Measurements from ENCODE around the gene TBC1D8.
A peak's percentile ranks its signal among the peaks of the same experiment; 100 is the strongest.

Gene TBC1D8

GRCh38 chr2:101026253-101026701 is 124.9 kb downstream of the TBC1D8 start:
- H3K9me3 Mint-ChIP-seq: no peaks in the 10 kb centered on the region
- peaks cover 0 to 18% of the 10 kb centered on the region in 2 donors for H3K27me3 Mint-ChIP-seq
- no peak overlapping the region for H3K27ac Mint-ChIP-seq
- no peaks in the 10 kb centered on the region for H3K36me3 Mint-ChIP-seq (ENCODE audit: insufficient read depth)
- no peak for DNase-seq
- no peaks in the 10 kb centered on the region for H3K4me1 Mint-ChIP-seq (ENCODE audit: low read depth in 2 of 2)
- ATAC-seq (replicated peaks): no peak
- no peak overlapping the region for H3K4me3 Mint-ChIP-seq

GRCh38 chr2:101025561-101025960 is 125.6 kb downstream of the TBC1D8 start:
- Mint-ChIP-seq H3K27me3 (peaks cover 0 to 11% of the 10 kb centered on the region in 2 donors), H3K27ac (no peak overlapping the region), H3K4me1 (ENCODE audit: low read depth in 2 of 2) (no peaks in the 10 kb centered on the region), H3K9me3 (no peaks in the 10 kb centered on the region), H3K36me3 (ENCODE audit: insufficient read depth) (no peaks in the 10 kb centered on the region), H3K4me3 (no peak overlapping the region)
- DNase-seq (no peak), ATAC-seq (replicated peaks) (no peak)

GRCh38 chr2:101023327-101024107 is 127.7 kb downstream of the TBC1D8 start:
- Mint-ChIP-seq H3K27me3 (no peaks in the 10 kb centered on the region), H3K36me3 (ENCODE audit: insufficient read depth) (peaks cover 10% of the 10 kb centered on the region), H3K4me3 (no peak overlapping the region), H3K27ac (no peak overlapping the region), H3K9me3 (no peaks in the 10 kb centered on the region), H3K4me1 (ENCODE audit: low read depth in 2 of 2) (no peaks in the 10 kb centered on the region)
- DNase-seq (no peak), ATAC-seq (replicated peaks) (no peak)

- Mint-ChIP-seq H3K4me1 (ENCODE audit: low read depth in 2 of 2) (no peaks in the 10 kb centered on the region), H3K9me3 (no peaks in the 10 kb centered on the region), H3K36me3 (ENCODE audit: insufficient read depth) (peaks cover 10% of the 10 kb centered on the region), H3K4me3 (no peak overlapping the region), H3K27ac (no peak overlapping the region), H3K27me3 (no peaks in the 10 kb centered on the region)
- DNase-seq: no peak
- ATAC-seq (replicated peaks): no peak
Observed at GRCh38 chr2:101022221-101022620, 129.0 kb downstream of the TBC1D8 start.

GRCh38 chr2:101018934-101019333 is 132.2 kb downstream of the TBC1D8 start:
- no peaks in the 10 kb centered on the region for H3K4me1 Mint-ChIP-seq (ENCODE audit: low read depth in 2 of 2)
- no peak for DNase-seq
- H3K36me3 Mint-ChIP-seq (ENCODE audit: insufficient read depth): peaks cover 10% of the 10 kb centered on the region
- H3K9me3 Mint-ChIP-seq: no peaks in the 10 kb centered on the region
- H3K27ac Mint-ChIP-seq: peak overlapping the region in 1 of 2 donors; percentile 46
- no peak overlapping the region for H3K4me3 Mint-ChIP-seq
- ATAC-seq (replicated peaks): no peak
- no peaks in the 10 kb centered on the region for H3K27me3 Mint-ChIP-seq

- H3K4me1 Mint-ChIP-seq (ENCODE audit: low read depth in 2 of 2): peaks cover 3 to 8% of the 10 kb centered on the region in 2 donors
- H3K27me3 Mint-ChIP-seq: no peaks in the 10 kb centered on the region
- peaks cover 10% of the 10 kb centered on the region for H3K36me3 Mint-ChIP-seq (ENCODE audit: insufficient read depth)
- no peak overlapping the region for H3K4me3 Mint-ChIP-seq
- no peaks in the 10 kb centered on the region for H3K9me3 Mint-ChIP-seq
- ATAC-seq (replicated peaks) (no peak), DNase-seq (no peak)
- H3K27ac Mint-ChIP-seq: no peak overlapping the region
Observed at GRCh38 chr2:101017371-101017770, 133.8 kb downstream of the TBC1D8 start.

- peaks cover 3 to 12% of the 10 kb centered on the region in 2 donors for H3K4me1 Mint-ChIP-seq (ENCODE audit: low read depth in 2 of 2)
- ATAC-seq (replicated peaks): no peak
- H3K27me3 Mint-ChIP-seq: no peaks in the 10 kb centered on the region
- H3K27ac Mint-ChIP-seq: no peak overlapping the region
- H3K4me3 Mint-ChIP-seq: no peak overlapping the region
- H3K9me3 Mint-ChIP-seq: no peaks in the 10 kb centered on the region
- DNase-seq: no peak
- H3K36me3 Mint-ChIP-seq (ENCODE audit: insufficient read depth): peaks cover 22% of the 10 kb centered on the region
Observed at GRCh38 chr2:101014264-101014857, 136.8 kb downstream of the TBC1D8 start.

GRCh38 chr2:101012706-101013181 is 138.4 kb downstream of the TBC1D8 start:
- H3K9me3 Mint-ChIP-seq: no peaks in the 10 kb centered on the region
- ATAC-seq (replicated peaks): no peak
- peak; percentile 41 to 48 (median 43) for DNase-seq
- H3K27ac Mint-ChIP-seq: peak overlapping the region; percentile 3 to 33
- no peak overlapping the region for H3K4me3 Mint-ChIP-seq
- H3K4me1 Mint-ChIP-seq (ENCODE audit: low read depth in 2 of 2): peaks cover 6 to 25% of the 10 kb centered on the region in 2 donors
- H3K27me3 Mint-ChIP-seq: no peaks in the 10 kb centered on the region
- peaks cover 32% of the 10 kb centered on the region for H3K36me3 Mint-ChIP-seq (ENCODE audit: insufficient read depth)

GRCh38 chr2:101012054-101012705 is 139.0 kb downstream of the TBC1D8 start:
- Mint-ChIP-seq H3K4me1 (ENCODE audit: low read depth in 2 of 2) (peaks cover 7 to 25% of the 10 kb centered on the region in 2 donors), H3K4me3 (no peak overlapping the region), H3K27ac (peak overlapping the region; percentile 3 to 33), H3K9me3 (no peaks in the 10 kb centered on the region), H3K27me3 (no peaks in the 10 kb centered on the region), H3K36me3 (ENCODE audit: insufficient read depth) (peaks cover 38% of the 10 kb centered on the region)
- DNase-seq (no peak), ATAC-seq (replicated peaks) (no peak)

- ATAC-seq (replicated peaks) (no peak), DNase-seq (no peak)
- Mint-ChIP-seq H3K4me1 (ENCODE audit: low read depth in 2 of 2) (peaks cover 7 to 25% of the 10 kb centered on the region in 2 donors), H3K36me3 (ENCODE audit: insufficient read depth) (peaks cover 48% of the 10 kb centered on the region), H3K4me3 (no peak overlapping the region), H3K27ac (no peak overlapping the region), H3K9me3 (no peaks in the 10 kb centered on the region), H3K27me3 (no peaks in the 10 kb centered on the region)
Observed at GRCh38 chr2:101011152-101011551, 140.0 kb downstream of the TBC1D8 start.

GRCh38 chr2:101007415-101008345 is 143.5 kb downstream of the TBC1D8 start:
- Mint-ChIP-seq H3K27me3 (no peaks in the 10 kb centered on the region), H3K27ac (peak overlapping the region; percentile 66 to 98), H3K4me3 (no peak overlapping the region), H3K9me3 (no peaks in the 10 kb centered on the region), H3K36me3 (ENCODE audit: insufficient read depth) (peaks cover 82% of the 10 kb centered on the region), H3K4me1 (ENCODE audit: low read depth in 2 of 2) (peaks cover 32 to 52% of the 10 kb centered on the region in 2 donors)
- DNase-seq: no peak
- no peak for ATAC-seq (replicated peaks)

GRCh38 chr2:101006065-101006715 is 145.0 kb downstream of the TBC1D8 start:
- no peak overlapping the region for H3K4me3 Mint-ChIP-seq
- peaks cover 0 to 2% of the 10 kb centered on the region in 2 donors for H3K9me3 Mint-ChIP-seq
- H3K4me1 Mint-ChIP-seq (ENCODE audit: low read depth in 2 of 2): peaks cover 36 to 56% of the 10 kb centered on the region in 2 donors
- no peak for DNase-seq
- peaks cover 94% of the 10 kb centered on the region for H3K36me3 Mint-ChIP-seq (ENCODE audit: insufficient read depth)
- ATAC-seq (replicated peaks): no peak
- no peaks in the 10 kb centered on the region for H3K27me3 Mint-ChIP-seq
- peak overlapping the region; percentile 95 to 98 for H3K27ac Mint-ChIP-seq
